Esophagus squamous epithelium (tissue), 5 donors: ENCODE data around the gene SMIM32. TPM values are rescaled to one million over a fixed set of nuclear protein-coding genes. Genes with fewer than 3 reads are reported as not detected.

ENCODE experiments used
- DNase-seq: peaks from one replicate; lab custom pipeline; 2025; lab: John Stamatoyannopoulos, UW
- H3K27ac ChIP-seq, 4 donors: fragments of 200-600 bp; sonication (generic); one replicate each; pipeline ENCODE4 v1.5.1; 2016 to 2019; ENCODE audit warnings: mild to moderate bottlenecking in 1 of 4
- H3K27me3 ChIP-seq, 4 donors: fragments of 200-600 bp; sonication (generic); 1 replicate in 3 of 4; 2 replicates in 1 of 4; pipeline versions ENCODE4 v1.5.1 to v1.6.0; 2017 to 2021; ENCODE audit warnings: antibody characterized with exemption in 1 of 4
- H3K36me3 ChIP-seq, 3 donors: fragments of 200-600 bp; sonication (generic); one replicate each; pipeline ENCODE4 v1.5.1; 2016 to 2019
- H3K4me1 ChIP-seq, 3 donors: fragments of 200-600 bp; sonication (generic); one replicate each; pipeline ENCODE4 v1.5.1; 2017 to 2019
- H3K4me3 ChIP-seq, 4 donors: fragments of 200-600 bp; sonication (generic); 1 replicate in 3 of 4; 2 replicates in 1 of 4; pipeline ENCODE4 v1.5.1; 2016 to 2019; ENCODE audit warnings: mild to moderate bottlenecking in 2 of 4, moderate library complexity in 1 of 4
- H3K9me3 ChIP-seq, 3 donors: fragments of 200-600 bp; sonication (generic); one replicate each; pipeline ENCODE4 v1.5.1; 2016 to 2019
- POLR2A ChIP-seq, 4 donors: fragments of 450-650 bp; IDR thresholded peaks; one replicate each; pipeline ENCODE4 v1.6.1; 2017; ENCODE audit warnings: antibody characterized with exemption in 4 of 4, mild to moderate bottlenecking in 4 of 4, moderate library complexity in 3 of 4
- WGBS, 2 donors: methylation state at CpG; one replicate each; pipeline ENCODE4 v1.1.5; 2018; 5-methylcytosine and 5-hydroxymethylcytosine counted together
- intact Hi-C: fragments of 100-400 bp; cut with DNase I; formaldehyde crosslinking; loops from one replicate; pipeline ENCODE4 v1.15.0; 2022
- total RNA-seq, 4 donors: library from RNA; depleted of rRNA; stranded (reverse); fragments of >200 nt; gene quantifications; one replicate each; pipeline ENCODE4 v1.1.0, GENCODE V29; 2016
- TF ChIP-seq, protein P1 (sequence below), 6 experiments: fragments of 450-650 bp in 4 of 6; fragments of 200-600 bp in 2 of 6; sonication (generic) in 2 of 6; IDR thresholded peaks; one replicate each; pipeline ENCODE4 v1.5.1; 2016 to 2019; ENCODE audit warnings: antibody characterized with exemption in 6 of 6, mild to moderate bottlenecking in 4 of 6, moderate library complexity in 4 of 6
- donor health status: DM: yes; HTN: yes; CAD: no.

The SMIM32 gene
- not detected for total RNA-seq

DNA sequence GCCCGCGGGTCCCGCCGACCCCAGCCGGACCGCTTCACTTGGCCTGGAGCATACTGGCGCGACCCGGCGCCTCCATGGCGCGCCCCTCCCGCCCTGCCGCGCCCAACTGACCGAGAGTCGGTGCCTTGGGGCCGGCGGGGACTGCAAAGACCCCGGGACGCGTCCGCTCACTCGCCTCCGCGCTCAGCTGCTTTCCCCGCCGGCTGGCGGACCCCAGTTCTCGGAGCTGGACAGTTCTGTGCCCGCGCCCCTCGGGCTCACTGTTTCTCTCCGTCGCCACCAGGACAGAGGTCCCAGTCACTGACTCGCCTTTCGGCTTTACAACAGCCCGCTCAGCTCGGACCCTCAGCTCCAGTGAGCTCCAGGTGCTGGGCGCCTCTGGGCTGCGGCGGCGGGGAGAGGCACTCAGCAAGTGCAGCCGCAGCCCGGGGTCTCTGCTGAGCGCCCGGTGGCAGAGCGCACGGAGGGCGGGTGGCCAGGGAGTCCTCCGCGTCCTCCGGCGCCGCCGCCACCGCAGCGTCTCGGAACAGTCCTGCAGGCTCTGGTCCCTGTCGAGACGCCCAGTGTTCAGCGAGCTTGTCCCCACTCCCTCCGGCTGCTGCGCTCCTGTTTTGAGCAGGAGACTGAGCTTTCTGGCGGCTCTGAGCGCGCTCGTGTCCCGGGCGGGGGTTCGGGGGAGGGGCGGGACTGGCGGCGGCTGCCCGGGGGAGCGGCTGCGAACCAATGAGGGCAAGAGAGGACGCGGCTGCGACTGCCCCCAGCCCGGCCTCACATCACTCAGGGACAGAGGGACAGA is at the start of gene SMIM32:
Gene SMIM32 (minus strand): TSS at position 637 of the 796 bp plus-strand sequence. CDS start 638 bp downstream, outside the sequence.
- WGBS, 2 donors: 0% methylated on average over 1 to 5 of the region's 81 CpGs
- Histone ChIP-seq H3K27ac (no peak within 1 kb of the TSS), H3K36me3 (peaks cover 0 to 21% (median 0%) of the 10 kb centered on the region in 3 donors), H3K27me3 (peaks cover 0 to 64% (median 12%) of the 10 kb centered on the region in 4 donors), H3K4me3 (peak within 1 kb of the TSS; percentile 27 to 57 (median 44)), H3K9me3 (no peaks in the 10 kb centered on the region), H3K4me1 (peaks cover 16 to 39% (median 19%) of the 10 kb centered on the region in 3 donors)
- no peak for DNase-seq
- TF ChIP-seq, protein P1, sequence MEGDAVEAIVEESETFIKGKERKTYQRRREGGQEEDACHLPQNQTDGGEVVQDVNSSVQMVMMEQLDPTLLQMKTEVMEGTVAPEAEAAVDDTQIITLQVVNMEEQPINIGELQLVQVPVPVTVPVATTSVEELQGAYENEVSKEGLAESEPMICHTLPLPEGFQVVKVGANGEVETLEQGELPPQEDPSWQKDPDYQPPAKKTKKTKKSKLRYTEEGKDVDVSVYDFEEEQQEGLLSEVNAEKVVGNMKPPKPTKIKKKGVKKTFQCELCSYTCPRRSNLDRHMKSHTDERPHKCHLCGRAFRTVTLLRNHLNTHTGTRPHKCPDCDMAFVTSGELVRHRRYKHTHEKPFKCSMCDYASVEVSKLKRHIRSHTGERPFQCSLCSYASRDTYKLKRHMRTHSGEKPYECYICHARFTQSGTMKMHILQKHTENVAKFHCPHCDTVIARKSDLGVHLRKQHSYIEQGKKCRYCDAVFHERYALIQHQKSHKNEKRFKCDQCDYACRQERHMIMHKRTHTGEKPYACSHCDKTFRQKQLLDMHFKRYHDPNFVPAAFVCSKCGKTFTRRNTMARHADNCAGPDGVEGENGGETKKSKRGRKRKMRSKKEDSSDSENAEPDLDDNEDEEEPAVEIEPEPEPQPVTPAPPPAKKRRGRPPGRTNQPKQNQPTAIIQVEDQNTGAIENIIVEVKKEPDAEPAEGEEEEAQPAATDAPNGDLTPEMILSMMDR (IDR thresholded peaks at IDR 0.05): no peak
- no peak for TF ChIP-seq POLR2A (IDR thresholded peaks at IDR 0.05)
- intact Hi-C loops: no loop called here

DNA sequence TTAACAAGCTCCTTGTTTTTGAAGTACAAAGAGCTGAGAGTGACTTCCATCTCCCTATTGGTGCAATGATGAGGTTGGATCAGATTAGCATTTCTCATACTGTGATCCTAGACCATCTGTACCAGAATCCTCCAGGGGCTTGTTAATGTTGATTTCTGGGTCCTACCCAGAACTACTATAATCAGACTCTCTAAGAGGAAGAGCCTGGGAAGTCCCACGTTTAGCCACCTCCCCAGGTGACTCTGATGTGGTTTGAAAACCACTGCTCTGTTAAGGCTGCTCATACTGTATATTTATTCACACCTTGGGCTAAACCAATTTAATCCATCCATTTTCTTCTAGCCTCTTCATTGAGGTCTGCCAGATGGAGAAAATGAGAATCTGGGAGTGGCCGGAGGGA is 49.6 kb upstream of the SMIM32 start:
- no peak for TF ChIP-seq POLR2A (IDR thresholded peaks at IDR 0.05)
- TF ChIP-seq, protein P1 (IDR thresholded peaks at IDR 0.05): no peak
- Histone ChIP-seq H3K4me3 (no peak overlapping the region), H3K9me3 (no peaks in the 10 kb centered on the region), H3K27me3 (peaks cover 0 to 12% (median 0%) of the 10 kb centered on the region in 4 donors), H3K4me1 (no peaks in the 10 kb centered on the region), H3K36me3 (no peaks in the 10 kb centered on the region), H3K27ac (no peak overlapping the region)
- DNase-seq: no peak
- WGBS, 2 donors: 71 to 76% methylated on average over 2 of the region's 2 CpGs
- intact Hi-C loops: no loop called here

DNA sequence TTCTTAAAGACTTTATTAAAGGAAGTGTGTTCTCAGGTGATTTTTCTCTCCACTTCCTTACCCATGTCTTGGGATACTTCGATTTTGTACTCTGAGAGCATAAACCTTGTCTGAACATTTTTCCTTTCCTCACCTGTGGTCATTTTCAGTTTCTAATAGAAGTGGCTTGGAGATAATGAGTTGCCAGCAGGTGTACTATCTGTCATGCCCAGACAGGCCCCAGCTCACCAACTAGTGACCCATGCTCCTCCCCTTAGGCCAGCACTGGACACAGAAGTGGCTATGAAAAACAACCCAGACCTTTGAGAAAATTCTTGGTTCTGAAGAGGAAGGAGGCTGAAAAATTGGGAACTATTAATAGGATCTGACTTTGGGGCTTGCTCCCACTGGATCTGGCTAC is 49.2 kb upstream of the SMIM32 start:
- Histone ChIP-seq H3K4me1 (no peaks in the 10 kb centered on the region), H3K27me3 (peaks cover 0 to 7% (median 0%) of the 10 kb centered on the region in 4 donors), H3K4me3 (no peak overlapping the region), H3K27ac (no peak overlapping the region), H3K36me3 (no peaks in the 10 kb centered on the region), H3K9me3 (no peaks in the 10 kb centered on the region)
- DNase-seq: no peak
- no peak for TF ChIP-seq POLR2A (IDR thresholded peaks at IDR 0.05)
- intact Hi-C loops: no loop called here
- WGBS, 2 donors: 40 to 54% methylated on average over 1 of the region's 1 CpG

GRCh38 chr5:136240894-136241293 is 47.9 kb upstream of the SMIM32 start:
- TF ChIP-seq POLR2A (IDR thresholded peaks at IDR 0.05): no peak
- TF ChIP-seq, protein P1 (IDR thresholded peaks at IDR 0.05): no peak
- intact Hi-C loops: no loop called here
- 97 to 98% methylated on average over 4 of the region's 4 CpGs for WGBS, 2 donors

DNA sequence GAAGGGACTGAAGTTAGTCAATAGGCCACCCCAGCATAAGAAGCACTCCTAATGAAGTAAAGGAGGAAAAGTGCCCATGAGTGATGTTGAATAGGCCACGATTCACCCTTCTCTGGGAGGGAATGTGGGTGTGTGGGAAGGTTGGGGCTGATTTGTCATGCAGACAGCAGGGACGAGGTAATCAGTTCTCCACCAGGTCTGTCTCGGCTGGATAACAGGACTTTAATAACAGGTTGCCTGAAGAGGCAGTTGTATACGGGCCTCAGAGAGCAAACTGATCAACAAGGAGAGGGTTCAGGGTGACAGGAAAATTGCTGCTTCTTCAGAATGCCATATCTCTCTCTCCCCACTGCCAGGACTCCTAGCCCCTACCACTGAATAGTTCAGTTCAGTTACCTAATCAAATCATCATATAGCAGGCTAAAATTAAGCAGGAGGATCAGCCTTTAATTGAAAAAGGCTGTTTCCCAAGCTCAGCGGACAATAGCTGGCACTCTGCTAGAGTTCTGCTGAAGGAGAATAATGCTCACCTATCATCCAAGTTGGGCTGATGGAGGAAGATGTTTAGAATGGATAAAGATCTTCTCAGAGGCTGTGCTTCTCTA is 43.6 kb upstream of the SMIM32 start:
- 45% methylated on average over 4 to 5 of the region's 5 CpGs for WGBS, 2 donors
- Histone ChIP-seq H3K27ac (no peak overlapping the region), H3K9me3 (no peaks in the 10 kb centered on the region), H3K27me3 (no peaks in the 10 kb centered on the region), H3K36me3 (no peaks in the 10 kb centered on the region), H3K4me3 (no peak overlapping the region), H3K4me1 (no peaks in the 10 kb centered on the region)
- intact Hi-C loops: no loop called here
- no peak for TF ChIP-seq POLR2A (IDR thresholded peaks at IDR 0.05)
- TF ChIP-seq, protein P1 (IDR thresholded peaks at IDR 0.05): no peak
- DNase-seq: no peak

More at GRCh38 chr5:136240894-136241293, 47.9 kb upstream of the SMIM32 start:
- Histone ChIP-seq H3K9me3 (no peaks in the 10 kb centered on the region), H3K4me1 (no peaks in the 10 kb centered on the region), H3K27ac (no peak overlapping the region), H3K36me3 (no peaks in the 10 kb centered on the region), H3K4me3 (no peak overlapping the region), H3K27me3 (peaks cover 0 to 3% (median 0%) of the 10 kb centered on the region in 4 donors)
- no peak for DNase-seq
